ENCODE results near the gene ARAP1.
"Not testable (repeated sequence)": the region's sequence is repeated elsewhere in the genome, so short reads cannot be mapped to it uniquely, and the experiment has no call there.

ARAP1 gene

GRCh38 chr11:72792437-72793021, 40.3 kb upstream of the ARAP1 start:
- Histone ChIP-seq H3K4me3 (ENCODE audit: low read depth, low read length) (no peak overlapping the region), H3K9me3 (ENCODE audit: severe bottlenecking) (no peaks in the 10 kb centered on the region), H3K27me3 (ENCODE audit: insufficient read depth, low read depth, severe bottlenecking) (no peaks in the 10 kb centered on the region), H3K27ac (no peak overlapping the region), H3K36me3 (no peaks in the 10 kb centered on the region)
- no peak for DNase-seq
- TF ChIP-seq CTCF (IDR thresholded peaks at IDR 0.05; ENCODE audit: low read depth, low read length) = no peak

GRCh38 chr11:72791228-72791627, 39.0 kb upstream of the ARAP1 start:
- not testable (repeated sequence) for H3K9me3 ChIP-seq (ENCODE audit: severe bottlenecking); DNase-seq; H3K36me3 ChIP-seq; H3K4me3 ChIP-seq (ENCODE audit: low read depth, low read length); H3K27me3 ChIP-seq (ENCODE audit: insufficient read depth, low read depth, severe bottlenecking); H3K27ac ChIP-seq

GRCh38 chr11:72789493-72790131, 37.4 kb upstream of the ARAP1 start:
- Histone ChIP-seq H3K4me3 (ENCODE audit: low read depth, low read length) (no peak overlapping the region), H3K36me3 (no peaks in the 10 kb centered on the region), H3K27ac (no peak overlapping the region), H3K9me3 (ENCODE audit: severe bottlenecking) (no peaks in the 10 kb centered on the region), H3K27me3 (ENCODE audit: insufficient read depth, low read depth, severe bottlenecking) (no peaks in the 10 kb centered on the region)
- no peak for DNase-seq
- TF ChIP-seq CTCF (IDR thresholded peaks at IDR 0.05; ENCODE audit: low read depth, low read length) = no peak

- H3K9me3 ChIP-seq (ENCODE audit: severe bottlenecking) = no peaks in the 10 kb centered on the region
- H3K27ac ChIP-seq = peak overlapping the region; percentile 77
- DNase-seq = no peak
- TF ChIP-seq CTCF (IDR thresholded peaks at IDR 0.05; ENCODE audit: low read depth, low read length) = no peak
- H3K4me3 ChIP-seq (ENCODE audit: low read depth, low read length) = no peak overlapping the region
- no peaks in the 10 kb centered on the region for H3K36me3 ChIP-seq
- no peaks in the 10 kb centered on the region for H3K27me3 ChIP-seq (ENCODE audit: insufficient read depth, low read depth, severe bottlenecking)
Observed at GRCh38 chr11:72788241-72788640, 36.0 kb upstream of the ARAP1 start.

- H3K9me3 ChIP-seq (ENCODE audit: severe bottlenecking) = no peaks in the 10 kb centered on the region
- peak; percentile 42; the same call in 1 of the 2 replicates for TF ChIP-seq CTCF (IDR thresholded peaks at IDR 0.05; ENCODE audit: low read depth, low read length)
- H3K36me3 ChIP-seq = no peaks in the 10 kb centered on the region
- no peak overlapping the region; the same call in 1 of the 2 replicates for H3K4me3 ChIP-seq (ENCODE audit: low read depth, low read length)
- peak; percentile 89 for DNase-seq
- H3K27me3 ChIP-seq (ENCODE audit: insufficient read depth, low read depth, severe bottlenecking) = no peaks in the 10 kb centered on the region
- peak overlapping the region; percentile 77 for H3K27ac ChIP-seq
Observed at GRCh38 chr11:72787216-72788104, 35.3 kb upstream of the ARAP1 start.

Measured in WERI-Rb-1 (cell line).